HepG2 (cell line): ENCODE measurements around the gene NT5C2. TPM values are rescaled to one million over a fixed set of nuclear protein-coding genes. Genes with fewer than 3 reads are reported as not detected.

Experiments
- ATAC-seq: fragments of 200-7000 bp; cut with Tn5 transposase; 3 replicates; pipeline ENCODE4 v1.9.1; 2020; ENCODE audit warnings: mild to moderate bottlenecking, moderate library complexity
- BruUV-seq: library from RNA; stranded (reverse); fragments of 400-500 nt; replicated peaks from 2 replicates; lab custom pipeline; 2021; lab: Mats Ljungman, UMichigan
- CTCF ChIA-PET: fragments of 300-600 bp; formaldehyde crosslinking; extraction: SDS; loops from one replicate; lab custom pipeline; 2021; ENCODE audit warnings: low total read pairs, inconsistent platforms, low intra/inter-chr PET ratio; lab: Yijun Ruan, JAX
- POLR2A ChIA-PET: fragments of 350-600 bp; sonication (Branson Sonifier 250); formaldehyde crosslinking; loops from one replicate; lab custom pipeline; 2020; ENCODE audit warnings: antibody characterized with exemption, inconsistent platforms; lab: Yijun Ruan, JAX
- DNase-seq: peaks from one replicate; pipeline ENCODE4 v3.0.0-alpha.2; 2015; ENCODE audit warnings: low spot score
- FAIRE-seq: peaks from 3 replicates; lab custom pipeline; 2011; peaks lifted over from hg19 to GRCh38; lab: Jason Lieb, UNC
- H2AFZ ChIP-seq: one replicate; pipeline ENCODE4 v1.6.1; 2011; ENCODE audit warnings: low read length, inconsistent platforms
- H3K27ac ChIP-seq: fragments of 300-600 bp; 3 replicates; pipeline ENCODE4 v1.8.0; 2011; ENCODE audit warnings: mixed run types, mild to moderate bottlenecking, mixed read lengths, low read length, inconsistent platforms; ENCODE audit not compliant: insufficient read depth; ENCODE audit errors: extremely low read length
- H3K27me3 ChIP-seq, 2 experiments: fragments of 200-600 bp in 1 of 2; 2 replicates in 1 of 2; 3 replicates in 1 of 2; pipeline versions ENCODE4 v1.6.0 to v1.8.0; 2011; ENCODE audit warnings: low read length in 2 of 2, mild to moderate bottlenecking in 2 of 2, moderate library complexity in 2 of 2, inconsistent platforms in 1 of 2; ENCODE audit not compliant: insufficient read depth in 2 of 2, control insufficient read depth in 1 of 2
- H3K36me3 ChIP-seq, 2 experiments: fragments of 200-600 bp in 1 of 2; replicated peaks in 1 of 2; 2 replicates in 1 of 2; 3 replicates in 1 of 2; pipeline versions ENCODE4 v1.5.1 to v1.8.0; 2011; ENCODE audit warnings: low read length in 2 of 2, inconsistent platforms in 1 of 2; ENCODE audit not compliant: insufficient read depth in 2 of 2, control insufficient read depth in 1 of 2
- H3K4me1 ChIP-seq: 2 replicates; pipeline ENCODE4 v1.5.1; 2012; ENCODE audit warnings: low read length, inconsistent platforms; ENCODE audit not compliant: insufficient read depth
- H3K4me2 ChIP-seq: 2 replicates; pipeline ENCODE4 v1.6.0; 2011; ENCODE audit warnings: low read depth, low read length, inconsistent platforms
- H3K4me3 ChIP-seq, 3 experiments: fragments of 200-600 bp in 1 of 3; sonication (generic), shearing (Covaris generic) in 1 of 3; replicated peaks in 1 of 3; 2 replicates each; pipeline ENCODE4 v1.5.1; 2011 to 2016; ENCODE audit warnings: low read length in 3 of 3, inconsistent platforms in 2 of 3, low read depth in 2 of 3, mild to moderate bottlenecking in 2 of 3, control low read depth in 1 of 3, mixed read lengths in 1 of 3; ENCODE audit not compliant: insufficient read depth in 1 of 3
- H3K79me2 ChIP-seq: one replicate; pipeline ENCODE4 v1.6.1; 2011; ENCODE audit warnings: low read length, inconsistent platforms; ENCODE audit not compliant: insufficient read depth
- H3K9ac ChIP-seq: 2 replicates; pipeline ENCODE4 v1.6.0; 2011; ENCODE audit warnings: mild to moderate bottlenecking, low read depth, low read length, inconsistent platforms; ENCODE audit not compliant: insufficient read depth
- H3K9me3 ChIP-seq: 2 replicates; pipeline ENCODE4 v1.5.1; 2012; ENCODE audit warnings: mild to moderate bottlenecking, low read length
- H4K20me1 ChIP-seq: 2 replicates; pipeline ENCODE4 v1.6.0; 2011; ENCODE audit warnings: inconsistent platforms, mild to moderate bottlenecking, low read length, moderate library complexity; ENCODE audit not compliant: insufficient read depth
- HES4 ChIP-seq: sonication (generic); formaldehyde crosslinking; IDR thresholded peaks from 2 replicates; pipeline ENCODE4 v1.9.0; 2021; ENCODE audit warnings: mild to moderate bottlenecking, missing genetic modification reagents, borderline replicate concordance
- ZNF749 ChIP-seq: sonication (generic); formaldehyde crosslinking; IDR thresholded peaks from 2 replicates; pipeline ENCODE4 v1.8.0; 2022; ENCODE audit warnings: mild to moderate bottlenecking, missing genetic modification reagents, moderate library complexity, borderline replicate concordance
- WGBS: methylation state at CpG from one replicate; pipeline ENCODE4 v1.1.6; 2017; ENCODE audit warnings: low lambda C conversion rate; 5-methylcytosine and 5-hydroxymethylcytosine counted together
- in situ Hi-C: cut with HindIII; loops from 2 replicates; pipeline ENCODE4 v1.10.0; 2017; ENCODE audit warnings: low pct_unique_long_range_greater_than_20kb; ENCODE audit not compliant: extremely low pct_ligation_motif_present
- intact Hi-C: fragments of 100-400 bp; cut with micrococcal nuclease; formaldehyde crosslinking; loops from one replicate; pipeline ENCODE4 v1.10.0; 2022; ENCODE audit not compliant: unreplicated experiment
- polyA plus RNA-seq, 8 experiments: library from polyadenylated mRNA; depleted of rRNA in 3 of 8; stranded (reverse) in 7 of 8; unstranded in 1 of 8; fragments of >200 nt; fragmentation: Illumina TruSeq in 4 of 8; extraction: Trizol in 4 of 8; gene quantifications; 2 replicates each; pipeline versions ENCODE4 v1.2.1 to v1.2.3, GENCODE V29; 2011 to 2016; ENCODE audit warnings: low read depth in 4 of 8, missing spikeins in 1 of 8, mixed read lengths in 1 of 8; ENCODE audit not compliant: insufficient read depth in 1 of 8
- total RNA-seq, 5 experiments: library from RNA; depleted of rRNA; stranded (reverse); fragments of >200 nt; fragmentation: Illumina TruSeq; extraction: Trizol; gene quantifications; 2 replicates each; pipeline ENCODE4 v1.2.3, GENCODE V29; 2016; ENCODE audit warnings: low read depth in 1 of 5

The NT5C2 gene
- total and polyA plus RNA-seq, 2 of the 13 experiments (the other 11 are each of a cell fraction or from before 2014, with no cell fraction given) = 40.6 to 55.2 TPM

DNA sequence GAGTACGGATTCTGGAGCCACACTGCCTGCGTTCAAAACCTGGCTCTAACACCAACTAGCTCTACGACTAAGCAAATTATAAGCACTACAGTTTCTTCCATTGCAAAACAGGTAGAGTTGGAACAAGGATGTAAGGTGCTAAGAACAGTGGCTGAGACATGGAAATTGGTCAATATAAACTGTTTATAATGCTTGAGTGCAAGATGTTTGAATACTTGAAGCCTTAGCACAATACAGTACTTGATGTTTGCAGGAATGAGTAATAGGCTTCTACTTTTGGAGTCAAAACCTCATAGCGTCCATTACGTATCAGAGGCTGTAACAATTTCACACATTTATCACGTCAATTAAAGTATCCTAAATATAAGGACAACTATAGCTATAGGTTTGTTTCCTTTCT, 6.9 kb downstream of the NT5C2 start:
- CTCF ChIA-PET = no interaction called here
- Histone ChIP-seq H3K36me3 (peaks cover 0 to 5% of the 10 kb centered on the region in 2 experiments; a peak in 1 of 5 replicates), H3K4me1 (peaks cover 66% of the 10 kb centered on the region), H2AFZ (no peak overlapping the region), H3K4me3 (no peak overlapping the region), H3K79me2 (peaks cover 93% of the 10 kb centered on the region), H3K27me3 (no peaks in the 10 kb centered on the region), H3K27ac (no peak overlapping the region), H3K4me2 (no peak overlapping the region), H3K9me3 (no peaks in the 10 kb centered on the region), H4K20me1 (peaks cover 26% of the 10 kb centered on the region), H3K9ac (no peak overlapping the region)
- FAIRE-seq (no peak), DNase-seq (no peak), ATAC-seq (no peak)
- WGBS = 94% methylated on average over 6 of the region's 6 CpGs
- in situ Hi-C loops (no loop called here), intact Hi-C loops (no loop called here)
- no peak for TF ChIP-seq ZNF749 (CRISPR knock-in tag)
- POLR2A ChIA-PET = interaction anchor here (0.7 to 2.7 kb wide), 4 partner anchors 31 to 331 kb away, joined by 3 to 7 read pairs (median 3); no protein-coding TSS in a partner anchor
- BruUV-seq = TSS peak; percentile 10

DNA sequence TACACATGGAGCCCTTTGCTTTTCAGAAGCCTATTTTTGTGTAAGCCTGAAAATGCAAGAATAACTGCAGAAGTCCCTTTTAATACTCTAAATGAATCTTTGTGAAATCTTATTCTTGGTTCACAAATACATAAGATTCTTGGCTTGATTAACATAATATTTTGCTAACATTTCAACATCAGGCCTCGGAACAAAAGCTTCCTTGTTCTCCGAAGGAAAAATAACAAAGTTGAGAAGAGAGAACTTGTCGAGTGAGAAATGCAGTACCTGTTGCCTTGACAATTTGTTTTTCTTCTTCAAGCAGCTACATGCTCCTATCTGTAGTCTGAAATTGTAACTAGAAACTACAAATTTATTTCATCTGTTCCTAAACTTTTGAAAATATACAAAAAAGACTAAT, 8.5 kb downstream of the NT5C2 start:
- Histone ChIP-seq H3K27ac (no peak overlapping the region), H3K4me2 (peak overlapping the region; percentile 25; the same call in 1 of the 2 replicates), H3K79me2 (peaks cover 94% of the 10 kb centered on the region), H3K4me1 (peaks cover 54% of the 10 kb centered on the region), H3K9me3 (no peaks in the 10 kb centered on the region), H3K36me3 (peaks cover 3 to 12% of the 10 kb centered on the region in 2 experiments; a peak in 4 of 5 replicates), H4K20me1 (peaks cover 26% of the 10 kb centered on the region), H3K27me3 (no peaks in the 10 kb centered on the region), H3K9ac (no peak overlapping the region), H3K4me3 (no peak overlapping the region), H2AFZ (no peak overlapping the region)
- no peak for FAIRE-seq
- BruUV-seq = no TSS peak
- ChIA-PET POLR2A (interaction anchor here (0.9 to 2.7 kb wide), 3 partner anchors 13 to 47 kb away, joined by 3 to 7 read pairs (median 5); no protein-coding TSS in a partner anchor), CTCF (no interaction called here)
- TF ChIP-seq HES4 = no peak
- ATAC-seq = no peak
- DNase-seq = peak; percentile 25
- WGBS = 47% methylated on average over 3 of the region's 3 CpGs
- intact Hi-C loops (no loop called here), in situ Hi-C loops (no loop called here)
